Fibroblast of skin of right biceps (primary cell): ENCODE measurements around the gene AMOTL2.

Experiments used
- DNase-seq: peaks from one replicate; pipeline ENCODE4 v3.0.0-alpha.2; 2013

The AMOTL2 gene

DNA sequence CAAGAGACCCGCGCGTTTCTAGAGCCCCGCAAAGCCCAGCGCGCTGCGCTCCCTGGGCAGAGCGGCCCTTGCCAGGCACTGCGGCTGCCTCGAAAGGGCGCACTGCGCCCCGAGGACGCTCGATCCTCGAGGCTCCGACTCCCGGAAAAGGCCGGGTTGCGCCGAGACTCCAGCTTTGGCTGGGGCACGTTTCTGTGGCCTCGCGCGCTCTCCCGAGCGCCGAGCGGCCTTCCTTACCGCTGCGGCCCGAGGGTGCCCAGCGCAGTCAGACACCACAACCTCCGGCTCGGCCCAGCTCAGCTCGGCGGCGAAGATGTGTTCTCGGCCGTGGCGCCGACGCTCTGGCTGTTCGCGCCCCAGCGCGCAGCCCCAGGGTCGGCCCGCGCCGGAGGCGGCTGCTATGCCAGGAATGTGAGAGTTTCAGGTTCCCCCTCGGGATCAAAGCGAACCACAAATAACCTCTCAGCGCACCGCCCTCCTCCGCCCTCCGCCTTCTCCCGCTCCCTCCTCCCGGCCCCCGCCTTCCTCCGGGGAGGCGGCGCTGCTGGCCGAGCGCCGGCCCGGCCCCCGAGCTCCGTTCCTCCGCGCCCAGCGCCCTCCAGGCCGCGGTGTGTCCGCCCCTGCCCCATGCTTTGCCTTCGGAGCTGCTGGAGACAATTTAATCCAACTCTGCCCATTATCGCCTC lies at the start of gene AMOTL2:
AMOTL2 (minus strand) TSS at position 343 of the 686 bp plus-strand sequence. CDS start 3,014 bp downstream, outside the sequence.
- DNase-seq = peak; percentile 98

DNA sequence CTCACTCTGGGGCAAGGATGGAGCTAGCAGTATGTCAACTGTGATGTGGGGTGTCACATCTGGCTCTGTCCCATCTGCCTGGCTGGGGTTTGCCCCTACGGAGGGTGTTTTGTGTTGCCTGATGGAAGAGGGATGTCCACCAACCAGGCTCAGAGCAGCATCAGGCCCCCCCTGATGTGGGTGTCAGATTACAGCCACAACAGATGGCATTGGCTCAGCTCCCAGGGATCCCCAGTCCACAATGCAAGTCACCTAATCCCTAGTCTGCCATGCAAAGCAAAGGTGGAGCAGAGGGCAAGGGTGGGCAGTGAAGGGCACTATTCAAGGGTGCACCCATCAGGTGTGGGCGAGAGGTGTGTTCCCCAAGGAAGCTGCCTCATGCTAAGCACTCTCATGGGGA lies 48.9 kb upstream of the AMOTL2 start:
- DNase-seq = peak; percentile 73

DNA sequence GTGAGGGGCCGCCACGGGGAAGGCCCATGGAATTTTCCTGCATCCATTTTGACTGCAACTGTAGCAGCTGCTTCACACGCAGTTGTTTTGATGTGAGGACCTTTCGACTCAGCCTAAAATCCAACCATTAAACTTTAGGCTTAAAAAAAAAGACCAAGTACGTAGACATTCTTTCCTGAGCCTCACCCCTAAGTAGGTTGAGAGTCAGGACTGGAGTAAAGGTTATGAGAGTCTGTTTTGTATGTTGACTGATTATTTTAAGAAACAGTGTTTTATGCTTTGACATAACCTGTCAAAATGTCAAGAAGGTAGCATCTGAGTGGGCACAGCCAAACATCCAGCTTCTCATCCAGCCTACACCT lies 45.7 kb upstream of the AMOTL2 start:
- no peak for DNase-seq

DNA sequence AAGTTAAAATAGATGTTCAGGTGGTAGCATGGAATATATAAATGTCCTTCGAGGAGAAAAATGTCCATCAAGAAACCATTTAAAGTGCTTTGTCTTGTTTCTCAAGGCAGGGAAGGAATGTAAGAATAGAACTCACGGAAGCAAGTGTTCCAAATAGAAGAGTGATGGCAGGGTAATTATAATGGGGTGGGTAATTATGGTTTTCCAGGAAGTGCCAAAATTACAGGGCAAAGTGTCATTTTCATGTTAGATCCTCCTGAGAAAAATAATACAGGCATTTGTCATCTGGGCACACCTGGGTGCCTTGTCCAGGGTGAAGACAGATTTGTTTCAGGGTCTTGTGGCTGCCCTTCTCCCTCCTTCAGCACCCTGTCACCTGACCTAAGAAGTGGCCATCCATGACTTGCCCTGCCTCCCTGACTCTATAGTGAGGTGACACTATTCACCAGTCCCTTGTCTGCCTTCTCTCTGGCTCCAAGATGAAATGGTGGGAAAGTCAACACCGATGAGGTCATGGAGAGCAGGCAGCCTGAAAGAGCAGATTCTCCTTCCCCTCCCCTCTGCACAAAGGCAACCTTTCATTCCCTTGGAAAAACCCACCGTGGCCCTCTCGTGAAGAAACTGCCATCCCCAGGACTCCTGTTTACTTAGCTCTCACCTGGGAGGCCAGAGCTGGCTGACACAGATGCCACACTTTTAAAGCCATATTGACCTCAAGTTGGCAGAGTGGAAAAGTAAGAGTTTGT lies 45.1 kb upstream of the AMOTL2 start:
- no peak for DNase-seq

DNA sequence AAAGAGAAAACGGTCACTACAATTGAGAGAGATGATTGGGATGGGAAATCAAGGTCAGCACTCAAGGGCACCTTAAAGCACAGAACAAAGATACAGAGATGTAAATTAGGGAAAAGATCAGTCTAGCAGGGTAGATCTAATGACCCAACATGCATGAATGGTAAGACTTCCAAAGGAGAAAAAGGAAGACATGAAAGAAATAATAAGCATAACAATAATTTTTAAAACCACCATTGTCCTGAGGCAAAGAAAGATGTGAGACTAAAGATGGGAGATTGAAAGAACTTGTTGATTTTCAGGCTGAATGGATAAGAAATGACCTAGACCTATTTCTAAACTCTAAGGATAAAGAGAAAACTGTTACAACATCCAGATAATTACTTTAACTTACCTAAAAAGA lies 34.8 kb upstream of the AMOTL2 start:
- DNase-seq = no peak

DNA sequence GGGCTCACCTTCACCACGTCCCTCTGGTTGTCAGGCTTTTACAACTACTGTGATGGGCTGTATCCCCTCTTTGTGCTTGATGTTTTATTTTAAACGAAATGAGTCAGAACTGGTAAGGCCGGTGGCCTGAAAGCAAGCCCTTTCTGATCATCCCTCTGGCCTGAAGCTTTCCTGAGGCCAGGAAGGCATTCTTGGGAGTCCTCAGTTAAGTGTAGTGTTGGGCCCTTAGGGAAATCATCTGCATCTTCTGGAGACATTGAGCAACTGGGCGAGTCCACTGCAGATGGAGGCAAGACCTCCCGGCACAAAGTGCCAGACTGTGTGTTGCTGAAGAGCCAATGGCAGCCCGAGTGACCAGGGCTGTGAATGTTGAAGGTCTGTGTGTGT lies 33.0 kb upstream of the AMOTL2 start:
- DNase-seq = no peak

DNA sequence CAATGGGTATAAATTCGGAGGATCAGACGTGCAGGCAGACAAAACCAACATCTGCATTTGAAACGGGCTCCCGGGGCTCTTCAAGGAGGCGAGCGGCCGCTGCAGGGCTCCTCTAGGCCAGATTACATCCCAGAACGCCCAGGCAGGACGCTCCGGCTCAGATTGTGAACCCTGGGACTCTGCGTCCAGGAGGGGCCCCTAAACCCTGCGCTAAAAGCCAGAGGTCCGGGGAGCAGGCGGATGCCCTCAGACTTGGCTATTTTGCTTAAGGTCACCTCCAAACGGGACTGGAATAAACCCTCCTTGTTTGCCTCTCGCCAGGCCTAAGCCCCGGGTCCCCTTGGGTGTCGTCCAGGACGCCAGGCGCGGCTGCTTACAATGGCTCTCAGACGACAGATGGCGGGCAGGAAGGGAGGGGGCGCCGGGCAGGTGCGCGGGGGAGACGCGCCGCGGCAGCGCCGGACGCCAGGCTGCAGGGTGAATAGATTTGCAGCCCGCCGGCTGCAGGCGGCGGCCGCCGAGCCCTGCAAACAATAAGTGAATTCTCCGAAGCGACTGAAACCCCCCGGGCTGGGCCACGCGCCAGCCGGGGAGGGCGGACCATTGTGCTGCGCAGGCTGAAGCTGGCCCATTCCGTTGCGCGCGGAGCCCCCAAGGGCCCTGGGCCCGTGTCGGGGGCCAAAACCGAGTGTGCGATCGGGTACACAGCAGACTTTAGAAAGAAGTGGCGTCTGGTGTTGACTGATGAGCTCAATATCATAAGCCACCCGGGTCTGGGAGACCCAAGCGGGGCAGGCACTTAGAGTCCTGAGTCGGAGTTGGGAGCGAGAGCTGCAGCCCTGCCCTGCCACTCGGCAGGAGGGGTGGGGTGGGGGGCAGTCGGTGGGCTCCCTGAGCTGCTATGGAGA lies 32.3 kb upstream of the AMOTL2 start:
- no peak for DNase-seq

DNA sequence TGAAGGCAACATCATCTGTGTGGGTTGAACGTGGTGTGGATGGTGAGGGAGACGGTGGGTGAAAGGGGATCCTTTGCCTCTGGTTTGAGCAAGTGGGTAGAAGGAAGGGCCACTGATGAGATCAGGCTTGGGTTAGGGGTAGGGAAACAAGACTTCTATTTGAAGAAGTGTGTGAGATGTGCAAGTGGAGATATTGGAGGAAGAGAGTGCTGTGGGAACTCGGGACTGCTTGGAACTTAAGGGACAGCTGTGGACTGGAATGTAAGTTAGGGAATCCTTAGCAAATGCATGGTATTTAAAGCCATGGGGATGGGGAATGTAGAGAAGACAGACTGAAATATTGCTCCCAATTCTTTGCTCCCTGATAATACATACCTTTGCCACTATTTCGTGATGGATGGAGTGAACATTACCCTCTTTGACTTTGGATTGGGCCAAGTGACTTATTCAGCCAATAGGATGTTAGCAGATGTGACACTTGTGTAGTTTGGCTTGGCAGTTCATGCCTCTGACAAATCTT lies 30.2 kb upstream of the AMOTL2 start:
- no peak for DNase-seq

DNA sequence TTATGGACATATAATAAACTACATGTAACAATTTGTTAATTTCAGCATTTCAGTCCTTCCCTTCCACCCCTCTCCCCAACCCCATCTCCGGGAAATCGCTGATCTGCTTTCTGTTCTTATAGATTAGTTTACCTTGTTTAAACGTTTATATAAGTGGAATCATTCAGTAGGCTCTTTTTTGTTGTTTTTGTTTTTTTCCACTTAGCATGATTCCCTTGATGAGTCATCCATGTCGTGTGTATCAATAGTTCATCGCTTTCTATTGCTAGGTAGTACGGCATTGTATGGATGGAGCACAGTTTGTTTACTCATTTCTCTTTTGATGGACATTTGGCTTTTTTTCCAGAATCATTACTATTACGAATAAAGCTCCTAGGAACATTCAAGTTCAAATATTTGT lies 23.5 kb upstream of the AMOTL2 start:
- no peak for DNase-seq

DNA sequence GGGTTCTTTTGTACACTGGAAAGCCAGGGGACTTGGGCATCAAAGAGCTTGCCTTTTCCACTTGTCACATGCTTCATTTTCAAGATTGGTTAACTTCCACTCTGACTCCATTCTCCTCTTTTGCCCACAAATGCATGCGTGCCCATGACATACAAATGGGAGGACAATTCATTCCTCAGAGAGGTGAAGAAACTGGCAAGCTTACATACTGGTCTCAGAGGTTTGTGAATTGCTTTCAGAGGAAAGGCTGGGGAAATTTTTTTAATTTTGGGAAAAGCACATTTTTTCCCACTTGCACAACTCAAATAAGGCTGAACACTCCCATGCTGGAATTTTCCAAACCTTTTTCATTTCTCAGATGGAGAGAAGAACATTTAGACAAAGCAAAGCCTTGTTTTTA lies 20.9 kb upstream of the AMOTL2 start:
- DNase-seq = no peak

DNA sequence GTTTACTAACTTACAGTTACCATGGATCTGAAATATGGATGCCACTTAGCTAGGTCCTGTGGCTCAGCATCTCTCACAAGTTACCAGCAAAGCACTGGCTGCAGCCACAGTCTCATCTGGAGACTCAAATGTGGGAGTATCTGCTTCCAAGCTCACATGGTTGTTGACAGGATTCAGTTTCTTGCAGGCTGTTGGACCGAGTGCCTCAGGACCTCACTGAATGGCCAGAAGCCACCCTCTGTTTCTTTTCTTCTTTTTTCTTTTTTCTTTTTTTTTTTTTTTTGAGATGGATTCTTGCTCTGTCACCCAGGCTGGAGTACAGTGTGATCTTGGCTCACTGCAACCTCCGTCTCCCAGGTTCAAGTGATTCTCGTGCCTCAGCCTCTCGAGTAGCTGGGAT lies 20.1 kb upstream of the AMOTL2 start:
- no peak for DNase-seq

DNA sequence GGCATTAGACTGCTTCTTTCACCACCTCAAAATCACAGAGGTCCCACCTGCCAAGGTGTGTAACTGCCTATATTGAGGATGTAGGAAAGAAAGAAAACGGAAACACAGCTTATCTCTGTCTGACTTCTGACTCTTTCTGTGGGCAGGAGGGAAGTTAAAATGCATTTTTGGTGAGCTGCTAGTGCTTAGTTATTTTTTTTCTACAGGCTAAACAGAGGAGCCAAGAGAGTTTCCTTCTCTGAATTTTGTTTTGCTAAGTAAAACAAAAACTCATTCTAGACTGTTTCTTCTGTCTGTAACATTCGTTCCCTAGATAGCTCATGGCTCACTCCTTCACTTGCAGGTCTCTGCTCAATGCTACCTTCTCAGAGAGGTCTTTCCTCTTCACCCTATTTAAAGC lies 18.8 kb upstream of the AMOTL2 start:
- no peak for DNase-seq

DNA sequence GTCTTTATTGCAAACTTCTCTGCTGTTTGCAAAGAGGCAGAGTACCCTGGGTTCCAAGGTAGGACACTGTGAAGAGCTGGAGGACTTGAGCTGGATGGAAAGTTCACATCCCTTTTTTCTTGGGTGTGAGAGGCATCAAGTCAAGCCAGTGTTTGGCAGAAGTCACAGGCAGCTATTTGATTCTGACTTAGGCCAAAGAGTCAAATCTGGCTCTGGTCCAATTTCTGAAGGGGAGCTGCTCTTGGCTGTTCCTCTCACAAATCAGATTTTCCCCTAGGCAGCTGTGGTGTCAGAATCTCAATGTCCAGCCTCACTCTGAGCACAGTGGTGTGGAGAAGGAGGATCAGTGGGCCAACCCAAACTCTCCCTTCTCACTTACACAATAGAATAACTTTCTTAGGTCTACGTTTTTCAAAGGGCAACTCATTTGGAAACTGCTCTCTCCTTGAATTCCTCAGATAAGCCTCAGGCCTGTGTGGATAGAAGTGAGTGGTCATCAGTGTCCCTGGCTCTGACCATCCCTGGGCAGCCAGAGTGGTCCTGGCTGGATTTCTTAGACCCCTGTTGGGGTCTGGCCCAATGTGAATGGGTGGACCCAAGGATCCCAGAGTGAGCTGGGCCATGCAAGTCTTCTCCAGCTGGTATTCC lies 18.2 kb upstream of the AMOTL2 start:
- peak; percentile 20 for DNase-seq

DNA sequence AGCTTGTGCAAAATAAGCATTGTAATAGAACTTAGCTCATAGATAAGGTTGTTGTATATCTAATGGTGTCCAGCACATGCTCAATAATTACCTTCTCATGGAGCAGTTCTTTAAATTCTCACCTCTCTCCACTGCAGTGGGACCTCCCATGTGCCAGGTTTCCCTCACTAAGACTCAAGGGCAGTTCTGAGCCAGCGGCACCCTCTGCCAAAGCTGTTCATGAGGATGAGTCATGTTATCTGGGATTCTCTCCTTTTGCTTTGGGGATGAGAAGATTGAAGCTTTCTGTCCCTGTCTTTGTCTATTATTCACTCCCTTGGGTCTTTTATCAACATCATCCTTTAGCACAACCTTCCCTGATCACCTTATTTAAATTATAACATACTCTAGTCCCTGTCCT lies 15.6 kb upstream of the AMOTL2 start:
- DNase-seq = no peak

DNA sequence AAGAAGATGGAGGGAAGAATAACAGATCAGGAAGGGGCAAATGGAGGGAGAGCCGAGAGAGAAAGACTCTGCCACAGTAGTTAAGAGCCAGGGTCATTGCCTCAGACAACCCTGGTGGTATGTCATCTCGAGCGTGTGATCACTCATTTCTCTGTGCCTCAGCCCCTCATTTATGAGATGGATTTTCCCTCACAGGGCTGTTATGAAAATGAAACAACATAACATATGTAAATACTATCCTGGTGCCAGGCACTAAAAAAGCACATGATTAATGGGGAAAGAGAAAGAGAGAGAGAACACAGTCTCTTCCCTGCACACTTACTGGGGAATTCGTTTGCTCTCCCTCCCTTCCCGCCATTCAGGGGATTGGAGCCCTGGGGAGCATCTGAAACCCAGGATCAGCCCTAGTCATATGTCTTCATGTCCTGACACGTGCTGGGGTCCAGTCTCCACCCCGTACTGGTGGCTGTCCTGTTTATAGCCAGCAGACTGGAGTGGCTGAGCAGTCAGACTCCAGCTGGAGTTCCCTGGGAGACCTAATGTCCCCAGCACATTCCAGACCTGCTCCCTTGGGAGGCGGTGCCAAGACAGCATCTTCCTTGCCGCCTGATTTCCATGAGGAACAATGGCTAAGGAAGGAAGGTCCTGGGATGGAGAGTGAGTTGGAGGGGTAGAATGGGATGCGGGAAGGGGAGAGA lies 14.7 kb upstream of the AMOTL2 start:
- no peak for DNase-seq

DNA sequence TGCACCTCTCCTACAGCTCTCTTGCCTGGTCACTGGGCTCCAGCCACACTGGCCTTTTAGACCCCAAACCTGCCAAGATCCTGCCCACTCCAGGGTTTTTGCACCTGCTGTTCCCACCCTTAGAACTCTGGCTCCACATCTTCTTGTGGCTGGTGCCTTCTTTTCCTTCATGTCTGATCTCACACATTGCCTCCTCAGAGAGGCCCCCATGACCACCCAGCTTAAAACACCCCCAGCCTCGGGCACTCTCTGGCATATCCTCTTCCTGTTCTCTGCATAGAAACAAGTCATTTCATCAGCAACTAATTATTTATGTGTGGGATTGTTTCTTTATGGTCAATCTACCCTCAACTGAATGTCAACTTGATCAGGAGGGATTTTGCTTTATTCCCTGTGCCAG lies 14.0 kb upstream of the AMOTL2 start:
- DNase-seq = no peak

DNA sequence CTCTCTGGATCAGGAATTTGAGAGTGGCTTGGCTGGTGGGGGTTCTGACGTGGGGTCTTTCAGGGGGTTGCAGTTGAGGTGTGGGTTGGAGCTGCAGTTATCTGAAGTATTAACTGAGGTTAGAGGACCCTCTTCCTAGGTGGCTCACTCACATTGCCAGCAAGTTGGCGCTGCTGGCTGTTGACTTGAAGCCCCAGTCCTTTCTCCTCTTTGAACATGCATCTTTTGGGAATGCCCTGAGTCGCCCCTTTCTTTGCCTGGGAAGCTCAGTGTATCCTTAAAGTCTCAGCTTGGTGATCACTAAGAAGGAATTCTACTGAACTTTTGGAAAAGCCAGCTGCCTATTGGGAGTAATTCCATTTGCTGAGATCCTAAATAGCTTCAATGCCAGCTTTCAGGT lies 13.0 kb upstream of the AMOTL2 start:
- DNase-seq = no peak

DNA sequence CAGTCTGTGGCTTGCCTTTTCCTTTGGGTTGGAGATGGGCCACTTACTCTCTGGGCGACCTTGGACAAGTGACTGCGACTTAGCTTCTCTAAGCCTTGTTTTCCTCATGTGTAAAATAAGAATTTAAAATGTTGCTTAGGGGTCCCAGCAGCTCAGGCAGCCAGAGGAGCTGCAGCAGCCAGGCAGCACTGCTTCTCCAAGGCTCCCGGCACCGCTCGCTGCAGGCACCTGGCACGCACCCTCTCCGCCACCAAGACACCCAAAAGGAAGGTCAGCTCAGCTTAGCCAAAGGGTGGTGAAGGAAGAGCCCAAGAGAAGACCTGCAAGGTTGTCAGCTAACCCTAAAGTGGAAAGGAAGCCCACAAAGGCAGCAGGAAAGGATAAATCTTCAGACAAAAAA lies 10.7 kb upstream of the AMOTL2 start:
- DNase-seq = no peak

DNA sequence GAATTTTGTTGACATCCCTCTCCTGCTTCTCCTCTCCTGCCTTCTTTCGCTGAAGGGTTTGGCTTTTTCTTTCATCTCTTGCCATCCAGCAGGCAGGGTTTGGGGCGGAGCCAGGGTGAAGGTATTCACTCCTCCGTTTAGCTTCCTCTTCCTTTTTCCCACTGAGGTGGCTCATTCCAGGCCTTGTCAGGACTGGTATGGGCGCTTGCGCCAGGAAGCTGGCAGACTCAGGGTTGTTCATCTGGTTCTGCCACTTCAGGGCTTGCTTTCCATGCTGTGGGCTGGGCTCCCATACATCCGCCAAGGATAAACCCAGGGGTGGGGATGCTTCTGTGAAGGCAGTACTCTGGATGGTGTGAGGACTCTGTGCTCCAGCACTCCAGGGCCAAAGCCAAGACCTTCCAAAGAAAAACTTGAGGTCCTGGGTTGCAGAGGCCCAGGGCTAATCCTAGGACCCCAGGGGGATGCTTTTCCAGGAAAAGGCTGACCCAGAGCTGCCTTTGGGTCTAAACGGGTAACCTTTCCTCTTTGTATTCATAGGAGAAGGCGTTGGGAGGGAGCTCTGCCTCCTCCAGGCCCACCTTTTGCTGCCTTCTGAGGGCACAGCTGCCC lies 7.7 kb upstream of the AMOTL2 start:
- no peak for DNase-seq

DNA sequence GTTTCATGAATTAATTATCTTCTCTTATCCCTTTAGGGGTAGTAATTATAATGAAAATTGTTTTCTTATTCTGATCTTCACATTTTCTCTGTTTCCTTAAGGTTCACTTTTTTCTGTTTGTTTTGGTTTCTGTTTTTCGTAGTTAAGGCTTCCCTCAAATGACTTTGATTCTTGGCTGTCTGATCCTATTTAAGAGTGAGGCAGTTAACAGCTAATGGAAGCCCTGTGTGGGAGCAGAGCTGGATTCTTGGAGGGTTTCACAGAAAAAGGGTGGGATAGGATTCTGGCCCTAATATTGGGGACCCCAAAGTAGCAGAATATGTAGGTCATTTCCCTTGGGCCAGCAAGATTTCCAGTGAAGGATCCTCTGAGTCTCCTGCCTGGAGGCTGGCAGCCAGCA lies 6.8 kb upstream of the AMOTL2 start:
- no peak for DNase-seq

DNA sequence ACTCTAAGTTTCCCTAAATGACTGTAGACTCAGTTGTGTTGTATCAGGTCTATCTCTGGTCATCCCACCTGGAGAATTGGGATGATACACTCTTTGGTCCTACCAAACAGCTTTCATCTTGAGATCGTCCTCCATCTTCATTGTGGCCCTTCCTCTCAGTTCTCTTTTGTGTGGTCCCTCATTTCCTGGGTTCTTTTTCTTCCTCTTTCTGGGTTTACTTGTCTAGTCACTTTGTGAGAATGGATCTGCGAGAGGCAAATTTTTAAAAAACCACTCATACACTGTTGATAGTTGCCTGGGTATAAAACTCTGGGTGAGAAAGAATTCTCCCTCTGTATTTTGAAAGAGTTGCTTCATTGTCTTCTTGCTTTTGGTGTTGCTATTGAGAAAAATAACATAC lies 6.0 kb upstream of the AMOTL2 start:
- no peak for DNase-seq

DNA sequence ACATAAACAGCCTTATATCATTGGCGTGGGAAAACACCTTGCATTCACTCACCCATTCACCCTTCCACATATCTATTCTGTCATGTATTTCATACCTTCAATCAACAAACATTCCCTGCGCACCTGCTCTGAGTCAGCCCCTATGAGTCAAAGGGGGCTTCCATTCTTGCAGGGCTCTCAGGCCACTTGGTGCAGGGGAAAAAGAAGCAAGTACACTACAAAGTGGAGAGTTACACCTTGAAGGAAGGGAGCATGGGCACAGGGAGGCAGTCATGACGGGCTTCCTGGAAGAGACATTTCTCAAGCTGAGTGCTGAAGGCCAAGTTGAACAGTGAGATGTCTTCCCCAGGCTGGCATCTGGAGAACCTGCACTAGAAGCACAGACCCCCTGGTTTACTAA lies 4.6 kb upstream of the AMOTL2 start:
- DNase-seq = no peak
